Measurements from ENCODE around the gene BBS9. TPM values are rescaled to one million over a fixed set of nuclear protein-coding genes. Genes with fewer than 3 reads are reported as not detected.

The BBS9 gene
- total and polyA plus RNA-seq, 9 of the 15 experiments (the other 6 are each of a cell fraction or from before 2014, with no cell fraction given): 0.77 to 3.3 (median 2.4) TPM

- CTCF ChIA-PET (ENCODE audit: low intra/inter-chr PET ratio): no interaction called here
- TF ChIP-seq, protein P1, sequence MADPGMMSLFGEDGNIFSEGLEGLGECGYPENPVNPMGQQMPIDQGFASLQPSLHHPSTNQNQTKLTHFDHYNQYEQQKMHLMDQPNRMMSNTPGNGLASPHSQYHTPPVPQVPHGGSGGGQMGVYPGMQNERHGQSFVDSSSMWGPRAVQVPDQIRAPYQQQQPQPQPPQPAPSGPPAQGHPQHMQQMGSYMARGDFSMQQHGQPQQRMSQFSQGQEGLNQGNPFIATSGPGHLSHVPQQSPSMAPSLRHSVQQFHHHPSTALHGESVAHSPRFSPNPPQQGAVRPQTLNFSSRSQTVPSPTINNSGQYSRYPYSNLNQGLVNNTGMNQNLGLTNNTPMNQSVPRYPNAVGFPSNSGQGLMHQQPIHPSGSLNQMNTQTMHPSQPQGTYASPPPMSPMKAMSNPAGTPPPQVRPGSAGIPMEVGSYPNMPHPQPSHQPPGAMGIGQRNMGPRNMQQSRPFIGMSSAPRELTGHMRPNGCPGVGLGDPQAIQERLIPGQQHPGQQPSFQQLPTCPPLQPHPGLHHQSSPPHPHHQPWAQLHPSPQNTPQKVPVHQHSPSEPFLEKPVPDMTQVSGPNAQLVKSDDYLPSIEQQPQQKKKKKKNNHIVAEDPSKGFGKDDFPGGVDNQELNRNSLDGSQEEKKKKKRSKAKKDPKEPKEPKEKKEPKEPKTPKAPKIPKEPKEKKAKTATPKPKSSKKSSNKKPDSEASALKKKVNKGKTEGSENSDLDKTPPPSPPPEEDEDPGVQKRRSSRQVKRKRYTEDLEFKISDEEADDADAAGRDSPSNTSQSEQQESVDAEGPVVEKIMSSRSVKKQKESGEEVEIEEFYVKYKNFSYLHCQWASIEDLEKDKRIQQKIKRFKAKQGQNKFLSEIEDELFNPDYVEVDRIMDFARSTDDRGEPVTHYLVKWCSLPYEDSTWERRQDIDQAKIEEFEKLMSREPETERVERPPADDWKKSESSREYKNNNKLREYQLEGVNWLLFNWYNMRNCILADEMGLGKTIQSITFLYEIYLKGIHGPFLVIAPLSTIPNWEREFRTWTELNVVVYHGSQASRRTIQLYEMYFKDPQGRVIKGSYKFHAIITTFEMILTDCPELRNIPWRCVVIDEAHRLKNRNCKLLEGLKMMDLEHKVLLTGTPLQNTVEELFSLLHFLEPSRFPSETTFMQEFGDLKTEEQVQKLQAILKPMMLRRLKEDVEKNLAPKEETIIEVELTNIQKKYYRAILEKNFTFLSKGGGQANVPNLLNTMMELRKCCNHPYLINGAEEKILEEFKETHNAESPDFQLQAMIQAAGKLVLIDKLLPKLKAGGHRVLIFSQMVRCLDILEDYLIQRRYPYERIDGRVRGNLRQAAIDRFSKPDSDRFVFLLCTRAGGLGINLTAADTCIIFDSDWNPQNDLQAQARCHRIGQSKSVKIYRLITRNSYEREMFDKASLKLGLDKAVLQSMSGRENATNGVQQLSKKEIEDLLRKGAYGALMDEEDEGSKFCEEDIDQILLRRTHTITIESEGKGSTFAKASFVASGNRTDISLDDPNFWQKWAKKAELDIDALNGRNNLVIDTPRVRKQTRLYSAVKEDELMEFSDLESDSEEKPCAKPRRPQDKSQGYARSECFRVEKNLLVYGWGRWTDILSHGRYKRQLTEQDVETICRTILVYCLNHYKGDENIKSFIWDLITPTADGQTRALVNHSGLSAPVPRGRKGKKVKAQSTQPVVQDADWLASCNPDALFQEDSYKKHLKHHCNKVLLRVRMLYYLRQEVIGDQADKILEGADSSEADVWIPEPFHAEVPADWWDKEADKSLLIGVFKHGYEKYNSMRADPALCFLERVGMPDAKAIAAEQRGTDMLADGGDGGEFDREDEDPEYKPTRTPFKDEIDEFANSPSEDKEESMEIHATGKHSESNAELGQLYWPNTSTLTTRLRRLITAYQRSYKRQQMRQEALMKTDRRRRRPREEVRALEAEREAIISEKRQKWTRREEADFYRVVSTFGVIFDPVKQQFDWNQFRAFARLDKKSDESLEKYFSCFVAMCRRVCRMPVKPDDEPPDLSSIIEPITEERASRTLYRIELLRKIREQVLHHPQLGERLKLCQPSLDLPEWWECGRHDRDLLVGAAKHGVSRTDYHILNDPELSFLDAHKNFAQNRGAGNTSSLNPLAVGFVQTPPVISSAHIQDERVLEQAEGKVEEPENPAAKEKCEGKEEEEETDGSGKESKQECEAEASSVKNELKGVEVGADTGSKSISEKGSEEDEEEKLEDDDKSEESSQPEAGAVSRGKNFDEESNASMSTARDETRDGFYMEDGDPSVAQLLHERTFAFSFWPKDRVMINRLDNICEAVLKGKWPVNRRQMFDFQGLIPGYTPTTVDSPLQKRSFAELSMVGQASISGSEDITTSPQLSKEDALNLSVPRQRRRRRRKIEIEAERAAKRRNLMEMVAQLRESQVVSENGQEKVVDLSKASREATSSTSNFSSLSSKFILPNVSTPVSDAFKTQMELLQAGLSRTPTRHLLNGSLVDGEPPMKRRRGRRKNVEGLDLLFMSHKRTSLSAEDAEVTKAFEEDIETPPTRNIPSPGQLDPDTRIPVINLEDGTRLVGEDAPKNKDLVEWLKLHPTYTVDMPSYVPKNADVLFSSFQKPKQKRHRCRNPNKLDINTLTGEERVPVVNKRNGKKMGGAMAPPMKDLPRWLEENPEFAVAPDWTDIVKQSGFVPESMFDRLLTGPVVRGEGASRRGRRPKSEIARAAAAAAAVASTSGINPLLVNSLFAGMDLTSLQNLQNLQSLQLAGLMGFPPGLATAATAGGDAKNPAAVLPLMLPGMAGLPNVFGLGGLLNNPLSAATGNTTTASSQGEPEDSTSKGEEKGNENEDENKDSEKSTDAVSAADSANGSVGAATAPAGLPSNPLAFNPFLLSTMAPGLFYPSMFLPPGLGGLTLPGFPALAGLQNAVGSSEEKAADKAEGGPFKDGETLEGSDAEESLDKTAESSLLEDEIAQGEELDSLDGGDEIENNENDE (IDR thresholded peaks at IDR 0.05; ENCODE audit: low read depth, low read length): no peak
- TF ChIP-seq NFXL1 (CRISPR knock-in tag; IDR thresholded peaks at IDR 0.05) (no peak), MYBL2 (IDR thresholded peaks at IDR 0.05; ENCODE audit: low read depth) (no peak), MYBL2 (CRISPR knock-in tag; IDR thresholded peaks at IDR 0.05; ENCODE audit: borderline replicate concordance) (no peak), GTF3C2 (IDR thresholded peaks at IDR 0.05; ENCODE audit: borderline replicate concordance, extremely low read depth, insufficient read length) (no peak), ZBED1 (IDR thresholded peaks at IDR 0.05) (no peak)
- TF ChIP-seq, protein P2, sequence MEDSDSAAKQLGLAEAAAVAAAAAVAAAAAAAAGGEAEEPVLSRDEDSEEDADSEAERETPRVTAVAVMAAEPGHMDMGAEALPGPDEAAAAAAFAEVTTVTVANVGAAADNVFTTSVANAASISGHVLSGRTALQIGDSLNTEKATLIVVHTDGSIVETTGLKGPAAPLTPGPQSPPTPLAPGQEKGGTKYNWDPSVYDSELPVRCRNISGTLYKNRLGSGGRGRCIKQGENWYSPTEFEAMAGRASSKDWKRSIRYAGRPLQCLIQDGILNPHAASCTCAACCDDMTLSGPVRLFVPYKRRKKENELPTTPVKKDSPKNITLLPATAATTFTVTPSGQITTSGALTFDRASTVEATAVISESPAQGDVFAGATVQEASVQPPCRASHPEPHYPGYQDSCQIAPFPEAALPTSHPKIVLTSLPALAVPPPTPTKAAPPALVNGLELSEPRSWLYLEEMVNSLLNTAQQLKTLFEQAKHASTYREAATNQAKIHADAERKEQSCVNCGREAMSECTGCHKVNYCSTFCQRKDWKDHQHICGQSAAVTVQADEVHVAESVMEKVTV (CRISPR knock-in tag; IDR thresholded peaks at IDR 0.05): no peak
Observed at GRCh38 chr7:33559324-33559710, 430.0 kb downstream of the BBS9 start.

More at GRCh38 chr7:33559324-33559710, 430.0 kb downstream of the BBS9 start:
- Histone ChIP-seq H4K20me1 (replicated peaks; ENCODE audit: control insufficient read depth, insufficient read depth, low read length) (no peaks in the 10 kb centered on the region), H3K4me3 (no peak overlapping the region), H3K79me2 (ENCODE audit: control insufficient read depth, insufficient read depth, low read length) (no peaks in the 10 kb centered on the region), H3K4me1 (replicated peaks in 1 of 2; ENCODE audit: control insufficient read depth in 2 of 2, insufficient read depth in 2 of 2, low read length in 2 of 2) (no peaks in the 10 kb centered on the region), H3K9me3 (replicated peaks; ENCODE audit: control insufficient read depth, insufficient read depth, low read depth, low read length) (no peaks in the 10 kb centered on the region), H3K27ac (ENCODE audit: extremely low read depth, low read depth, low read length) (no peak overlapping the region), H2AFZ (ENCODE audit: low read depth, low read length) (no peak overlapping the region), H3K4me2 (ENCODE audit: insufficient read depth, low read length) (no peak overlapping the region), H3K9ac (ENCODE audit: insufficient read depth in 1 of 2, low read depth in 2 of 2, low read length in 2 of 2) (no peak overlapping the region), H3K27me3 (ENCODE audit: control insufficient read depth in 2 of 2, insufficient read depth in 2 of 2, low read length in 2 of 2) (no peaks in the 10 kb centered on the region), H3K9me1 (ENCODE audit: control insufficient read depth, insufficient read depth, low read length) (no peaks in the 10 kb centered on the region), H3K36me3 (ENCODE audit: control insufficient read depth, insufficient read depth, low read length) (no peaks in the 10 kb centered on the region)
- ATAC-seq: no peak
- no TSS peak for BruUV-seq (replicated peaks)
- no peak for DNase-seq (ENCODE audit: extremely low read depth in 1 of 4, low spot score in 3 of 4)
- WGBS (ENCODE audit: insufficient coverage, low coverage, missing lambda C conversion rate): 0% methylated on average over 6 of the region's 6 CpGs
- POLR2A ChIA-PET: no interaction called here
- in situ Hi-C loops (cut with MboI): no loop called here
- no peak for FAIRE-seq
- intact Hi-C loops (cut with micrococcal nuclease): no loop called here

All from K562 (cell line).